ENCODE data around the gene USP44. TPM values are rescaled to one million over a fixed set of nuclear protein-coding genes. Genes with fewer than 3 reads are reported as not detected.

Gene USP44
- polyA plus RNA-seq, 4 donors, result 0.21 to 0.27 TPM; not detected in 2

- Histone ChIP-seq H3K36me3 (ENCODE audit: control insufficient read depth in 3 of 3, insufficient read depth in 2 of 3, low read depth in 1 of 3, low read length in 3 of 3) (no peaks in the 10 kb centered on the region), H3K27ac (ENCODE audit: low read depth in 1 of 3, low read length in 2 of 3) (no peak overlapping the region), H3K9me3 (ENCODE audit: control insufficient read depth in 2 of 2, insufficient read depth in 1 of 2, low read depth in 1 of 2, low read length in 1 of 2) (peaks cover 0 to 4% of the 10 kb centered on the region in 2 donors), H3K27me3 (ENCODE audit: control insufficient read depth in 3 of 3, insufficient read depth in 3 of 3, low read length in 3 of 3) (peaks cover 0 to 14% (median 7%) of the 10 kb centered on the region in 3 donors), H3K4me1 (ENCODE audit: control insufficient read depth in 3 of 3, insufficient read depth in 2 of 3, low read depth in 1 of 3, low read length in 2 of 3) (peaks cover 0 to 8% (median 0%) of the 10 kb centered on the region in 3 donors), H3K4me3 (ENCODE audit: low read depth in 1 of 3, low read length in 3 of 3) (no peak overlapping the region)
- DNase-seq (no peak), FAIRE-seq (no peak)
- 75 to 85% (median 82%) methylated on average over 5 of the region's 5 CpGs for WGBS, 3 donors
These were observed 2.1 kb upstream of the USP44 start for GRCh38 chr12:95553197-95553943.

GRCh38 chr12:95551913-95552516, 739 bp upstream of the USP44 start:
- H3K27ac ChIP-seq (ENCODE audit: low read depth in 1 of 3, low read length in 2 of 3), result no peak overlapping the region
- H3K36me3 ChIP-seq (ENCODE audit: control insufficient read depth in 3 of 3, insufficient read depth in 2 of 3, low read depth in 1 of 3, low read length in 3 of 3), result no peaks in the 10 kb centered on the region
- peaks cover 0 to 25% (median 14%) of the 10 kb centered on the region in 3 donors for H3K27me3 ChIP-seq (ENCODE audit: control insufficient read depth in 3 of 3, insufficient read depth in 3 of 3, low read length in 3 of 3)
- no peak overlapping the region for H3K4me3 ChIP-seq (ENCODE audit: low read depth in 1 of 3, low read length in 3 of 3)
- H3K9me3 ChIP-seq (ENCODE audit: control insufficient read depth in 2 of 2, insufficient read depth in 1 of 2, low read depth in 1 of 2, low read length in 1 of 2), result peaks cover 0 to 4% of the 10 kb centered on the region in 2 donors
- FAIRE-seq (no peak), DNase-seq (no peak)
- 63 to 68% (median 63%) methylated on average over 7 of the region's 7 CpGs for WGBS, 3 donors
- peaks cover 0 to 13% (median 4%) of the 10 kb centered on the region in 3 donors for H3K4me1 ChIP-seq (ENCODE audit: control insufficient read depth in 3 of 3, insufficient read depth in 2 of 3, low read depth in 1 of 3, low read length in 2 of 3)

- 70 to 85% (median 81%) methylated on average over 12 of the region's 12 CpGs for WGBS, 3 donors
- DNase-seq (no peak), FAIRE-seq (no peak)
- peaks cover 0 to 4% of the 10 kb centered on the region in 2 donors for H3K9me3 ChIP-seq (ENCODE audit: control insufficient read depth in 2 of 2, insufficient read depth in 1 of 2, low read depth in 1 of 2, low read length in 1 of 2)
- peaks cover 0 to 37% (median 14%) of the 10 kb centered on the region in 3 donors for H3K27me3 ChIP-seq (ENCODE audit: control insufficient read depth in 3 of 3, insufficient read depth in 3 of 3, low read length in 3 of 3)
- H3K4me3 ChIP-seq (ENCODE audit: low read depth in 1 of 3, low read length in 3 of 3), result peak overlapping the region in 1 of 3 donors; percentile 8
- H3K4me1 ChIP-seq (ENCODE audit: control insufficient read depth in 3 of 3, insufficient read depth in 2 of 3, low read depth in 1 of 3, low read length in 2 of 3), result peaks cover 0 to 8% (median 4%) of the 10 kb centered on the region in 3 donors
- no peak overlapping the region for H3K27ac ChIP-seq (ENCODE audit: low read depth in 1 of 3, low read length in 2 of 3)
- no peaks in the 10 kb centered on the region for H3K36me3 ChIP-seq (ENCODE audit: control insufficient read depth in 3 of 3, insufficient read depth in 2 of 3, low read depth in 1 of 3, low read length in 3 of 3)
These were observed 1.7 kb downstream of the USP44 start for GRCh38 chr12:95549392-95550084.

- Histone ChIP-seq H3K36me3 (ENCODE audit: control insufficient read depth in 3 of 3, insufficient read depth in 2 of 3, low read depth in 1 of 3, low read length in 3 of 3) (no peaks in the 10 kb centered on the region), H3K4me3 (ENCODE audit: low read depth in 1 of 3, low read length in 3 of 3) (peak overlapping the region; percentile 50 to 73 (median 53)), H3K4me1 (ENCODE audit: control insufficient read depth in 3 of 3, insufficient read depth in 2 of 3, low read depth in 1 of 3, low read length in 2 of 3) (peaks cover 0 to 6% (median 4%) of the 10 kb centered on the region in 3 donors), H3K27ac (ENCODE audit: low read depth in 1 of 3, low read length in 2 of 3) (no peak overlapping the region), H3K27me3 (ENCODE audit: control insufficient read depth in 3 of 3, insufficient read depth in 3 of 3, low read length in 3 of 3) (peaks cover 0 to 39% (median 14%) of the 10 kb centered on the region in 3 donors), H3K9me3 (ENCODE audit: control insufficient read depth in 2 of 2, insufficient read depth in 1 of 2, low read depth in 1 of 2, low read length in 1 of 2) (peaks cover 0 to 4% of the 10 kb centered on the region in 2 donors)
- 7 to 10% (median 10%) methylated on average over 64 to 98 of the region's 98 CpGs for WGBS, 3 donors
- no peak for FAIRE-seq
- peak; percentile 19 to 75 for DNase-seq
These were observed 2.5 kb downstream of the USP44 start for GRCh38 chr12:95548539-95549391.

- 0 to 1% (median 1%) methylated on average over 37 to 50 of the region's 50 CpGs for WGBS, 3 donors
- no peak for FAIRE-seq
- DNase-seq, result peak; percentile 13 to 69
These were observed 3.2 kb downstream of the USP44 start for GRCh38 chr12:95548056-95548538.

GRCh38 chr12:95547522-95548055, 3.7 kb downstream of the USP44 start:
- H3K27me3 ChIP-seq (ENCODE audit: control insufficient read depth in 3 of 3, insufficient read depth in 3 of 3, low read length in 3 of 3), result peaks cover 0 to 39% (median 14%) of the 10 kb centered on the region in 3 donors
- 21 to 34% (median 23%) methylated on average over 9 of the region's 9 CpGs for WGBS, 3 donors
- FAIRE-seq (no peak), DNase-seq (peak in 1 of 2 donors; percentile 14)
- H3K9me3 ChIP-seq (ENCODE audit: control insufficient read depth in 2 of 2, insufficient read depth in 1 of 2, low read depth in 1 of 2, low read length in 1 of 2), result peaks cover 0 to 4% of the 10 kb centered on the region in 2 donors
- no peak overlapping the region for H3K27ac ChIP-seq (ENCODE audit: low read depth in 1 of 3, low read length in 2 of 3)
- H3K4me3 ChIP-seq (ENCODE audit: low read depth in 1 of 3, low read length in 3 of 3), result peak overlapping the region; percentile 6 to 73 (median 50)
- H3K36me3 ChIP-seq (ENCODE audit: control insufficient read depth in 3 of 3, insufficient read depth in 2 of 3, low read depth in 1 of 3, low read length in 3 of 3), result no peaks in the 10 kb centered on the region
- H3K4me1 ChIP-seq (ENCODE audit: control insufficient read depth in 3 of 3, insufficient read depth in 2 of 3, low read depth in 1 of 3, low read length in 2 of 3), result peaks cover 0 to 6% (median 4%) of the 10 kb centered on the region in 3 donors

More at GRCh38 chr12:95548056-95548538, 3.2 kb downstream of the USP44 start:
- peaks cover 0 to 6% (median 4%) of the 10 kb centered on the region in 3 donors for H3K4me1 ChIP-seq (ENCODE audit: control insufficient read depth in 3 of 3, insufficient read depth in 2 of 3, low read depth in 1 of 3, low read length in 2 of 3)
- H3K27me3 ChIP-seq (ENCODE audit: control insufficient read depth in 3 of 3, insufficient read depth in 3 of 3, low read length in 3 of 3), result peaks cover 0 to 39% (median 14%) of the 10 kb centered on the region in 3 donors
- H3K4me3 ChIP-seq (ENCODE audit: low read depth in 1 of 3, low read length in 3 of 3), result peak overlapping the region; percentile 50 to 73 (median 53)
- H3K36me3 ChIP-seq (ENCODE audit: control insufficient read depth in 3 of 3, insufficient read depth in 2 of 3, low read depth in 1 of 3, low read length in 3 of 3), result no peaks in the 10 kb centered on the region
- peaks cover 0 to 4% of the 10 kb centered on the region in 2 donors for H3K9me3 ChIP-seq (ENCODE audit: control insufficient read depth in 2 of 2, insufficient read depth in 1 of 2, low read depth in 1 of 2, low read length in 1 of 2)
- H3K27ac ChIP-seq (ENCODE audit: low read depth in 1 of 3, low read length in 2 of 3), result no peak overlapping the region

- no peak for DNase-seq
- Histone ChIP-seq H3K36me3 (ENCODE audit: control insufficient read depth in 3 of 3, insufficient read depth in 2 of 3, low read depth in 1 of 3, low read length in 3 of 3) (no peaks in the 10 kb centered on the region), H3K27ac (ENCODE audit: low read depth in 1 of 3, low read length in 2 of 3) (no peak overlapping the region), H3K4me1 (ENCODE audit: control insufficient read depth in 3 of 3, insufficient read depth in 2 of 3, low read depth in 1 of 3, low read length in 2 of 3) (peaks cover 0 to 6% (median 4%) of the 10 kb centered on the region in 3 donors), H3K27me3 (ENCODE audit: control insufficient read depth in 3 of 3, insufficient read depth in 3 of 3, low read length in 3 of 3) (peaks cover 0 to 39% (median 13%) of the 10 kb centered on the region in 3 donors), H3K9me3 (ENCODE audit: control insufficient read depth in 2 of 2, insufficient read depth in 1 of 2, low read depth in 1 of 2, low read length in 1 of 2) (peaks cover 0 to 4% of the 10 kb centered on the region in 2 donors), H3K4me3 (ENCODE audit: low read depth in 1 of 3, low read length in 3 of 3) (no peak overlapping the region)
- 65 to 81% (median 81%) methylated on average over 9 of the region's 9 CpGs for WGBS, 3 donors
- FAIRE-seq, result no peak
These were observed 4.8 kb downstream of the USP44 start for GRCh38 chr12:95546491-95546813.
